Activated CD4-positive, alpha-beta T cell treated with anti-CD3 and anti-CD28 coated beads for 48 hours (primary cell): ENCODE measurements around the gene ODAD2.
A peak's percentile ranks its signal among the peaks of the same experiment; 100 is the strongest.

Source experiments
- DNase-seq: peaks from one replicate; pipeline ENCODE4 v3.0.0-alpha.2; 2020

Gene ODAD2

DNA sequence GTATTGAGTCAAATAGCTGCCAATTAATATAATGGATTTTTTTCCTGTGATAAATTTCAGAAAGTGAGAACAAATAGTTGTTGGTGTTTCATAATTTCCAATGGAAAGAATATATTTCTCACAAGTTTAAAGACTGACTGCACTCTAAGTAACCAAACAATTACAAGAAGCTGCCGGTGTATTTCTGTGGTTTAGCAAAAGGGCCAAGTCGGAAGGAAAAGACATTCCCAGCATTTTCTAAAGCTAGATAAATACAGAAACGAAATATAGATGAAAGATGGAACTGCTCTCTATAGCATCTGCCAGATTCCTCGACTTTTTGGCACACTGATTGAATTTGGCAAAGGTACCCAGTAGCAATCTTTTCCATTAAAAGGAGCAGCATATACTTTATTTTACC is 160.5 kb downstream of the ODAD2 start:
- no peak for DNase-seq

DNA sequence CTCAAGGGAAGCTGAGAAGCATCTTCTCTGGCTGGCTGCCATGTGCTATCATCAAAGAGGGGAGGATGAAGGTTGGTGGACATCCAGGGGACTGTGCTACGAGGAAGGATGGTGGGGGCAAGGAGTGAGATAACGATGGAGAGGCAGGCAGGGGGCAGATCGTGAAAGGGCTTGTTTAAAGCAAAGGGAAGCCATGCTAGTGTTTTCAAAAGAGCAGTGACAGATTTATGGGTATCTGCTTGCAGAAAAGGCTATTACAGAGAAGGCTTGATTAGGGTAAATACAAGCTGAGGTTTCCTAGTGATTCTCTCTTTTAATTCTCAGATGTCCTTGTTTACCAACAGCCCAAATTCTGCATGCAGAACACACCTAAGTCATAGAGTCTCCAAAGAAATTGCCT is 164.4 kb downstream of the ODAD2 start:
- no peak for DNase-seq

DNA sequence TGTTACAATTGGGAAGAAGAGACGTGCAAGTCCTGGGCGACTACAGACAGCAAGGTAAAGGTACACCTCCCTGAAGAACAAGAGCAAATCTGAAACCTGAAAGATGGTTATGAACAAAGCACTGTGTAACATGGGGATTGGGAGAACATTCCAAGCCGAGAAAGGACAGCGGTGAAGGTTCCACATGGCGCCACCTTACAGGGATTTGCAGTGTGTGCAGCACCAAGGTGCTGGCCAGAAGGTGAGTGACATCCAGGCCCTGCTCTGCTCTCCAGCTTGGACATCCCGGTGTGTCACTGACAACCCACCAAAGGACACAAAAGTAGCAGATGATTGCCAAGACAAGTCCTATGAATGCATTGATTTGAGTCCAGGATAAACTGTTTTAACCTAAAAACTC is 165.1 kb downstream of the ODAD2 start:
- DNase-seq: no peak

DNA sequence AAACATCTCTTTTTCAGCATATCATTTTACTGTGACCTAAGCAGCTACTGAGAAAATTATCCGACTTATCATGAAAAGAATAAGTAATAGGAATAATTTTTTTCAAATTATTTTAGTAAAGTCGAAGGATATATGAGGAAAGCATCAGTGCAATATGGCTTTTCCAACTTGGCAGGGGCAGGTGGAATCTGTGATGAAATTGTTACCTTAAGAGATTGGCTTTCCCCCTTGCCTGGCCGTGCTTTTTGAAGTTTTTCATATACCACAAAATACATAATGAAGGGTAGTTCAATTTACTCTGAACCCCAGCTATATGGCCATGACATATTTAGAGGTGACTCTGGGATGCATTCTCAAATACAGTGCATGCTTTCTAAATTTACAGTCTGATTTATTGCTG is 166.1 kb downstream of the ODAD2 start:
- no peak for DNase-seq

DNA sequence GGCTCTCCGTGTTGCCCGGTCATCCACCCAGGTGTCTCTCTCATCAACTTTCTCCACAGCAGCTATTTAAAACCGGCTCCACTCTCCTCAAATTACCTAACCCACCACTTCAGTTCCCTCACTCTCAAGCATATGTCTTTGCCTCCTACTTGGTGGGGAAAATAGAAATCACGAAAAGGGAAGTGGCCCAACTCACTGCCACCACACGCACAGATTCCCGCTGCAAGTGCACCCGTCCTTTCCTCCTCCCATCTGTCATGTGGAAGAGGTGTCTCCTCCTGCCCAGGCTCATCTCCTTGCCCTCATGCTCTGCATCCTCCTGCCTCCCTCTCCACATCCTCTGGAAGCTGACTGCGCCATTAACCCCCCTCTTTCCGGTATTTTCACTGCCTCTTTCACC is 172.5 kb downstream of the ODAD2 start:
- no peak for DNase-seq

DNA sequence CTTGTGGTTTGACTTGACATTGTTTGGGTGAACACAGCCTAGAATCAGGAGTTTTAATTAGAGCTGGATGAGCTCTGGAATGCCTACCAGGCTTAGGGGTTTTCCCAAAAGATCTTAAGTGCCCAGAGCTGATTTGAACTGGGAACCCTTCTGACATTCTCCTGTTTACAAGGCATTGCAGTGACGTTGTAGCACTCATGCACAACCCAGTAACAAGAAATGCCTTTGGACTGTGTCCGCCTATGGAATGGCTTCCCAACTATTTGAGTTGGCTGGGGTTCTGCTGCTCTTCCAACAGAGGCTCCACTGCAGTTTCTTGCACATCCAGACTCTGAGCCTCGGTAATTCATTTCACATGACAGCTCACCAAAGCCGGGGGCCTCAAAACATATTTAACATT is 176.6 kb downstream of the ODAD2 start:
- no peak for DNase-seq

DNA sequence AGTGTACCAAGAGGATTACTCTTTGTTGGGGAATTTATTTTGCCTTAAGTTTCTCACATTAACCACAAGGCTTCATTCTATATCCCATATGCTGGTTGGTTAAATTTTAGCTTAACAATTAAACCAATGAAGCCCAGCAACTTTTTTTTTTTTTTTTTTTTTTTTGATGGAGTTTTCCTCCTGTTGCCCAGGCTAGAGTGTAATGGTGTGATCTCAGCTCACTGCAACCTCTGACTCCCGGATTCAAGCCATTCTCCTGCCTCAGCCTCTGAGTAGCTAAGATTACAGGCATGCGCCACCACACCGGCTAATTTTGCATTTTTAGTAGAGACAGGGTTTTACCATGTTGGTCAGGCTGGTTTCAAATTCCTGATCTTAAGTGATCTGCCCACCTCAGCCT is 178.2 kb downstream of the ODAD2 start:
- DNase-seq: no peak

DNA sequence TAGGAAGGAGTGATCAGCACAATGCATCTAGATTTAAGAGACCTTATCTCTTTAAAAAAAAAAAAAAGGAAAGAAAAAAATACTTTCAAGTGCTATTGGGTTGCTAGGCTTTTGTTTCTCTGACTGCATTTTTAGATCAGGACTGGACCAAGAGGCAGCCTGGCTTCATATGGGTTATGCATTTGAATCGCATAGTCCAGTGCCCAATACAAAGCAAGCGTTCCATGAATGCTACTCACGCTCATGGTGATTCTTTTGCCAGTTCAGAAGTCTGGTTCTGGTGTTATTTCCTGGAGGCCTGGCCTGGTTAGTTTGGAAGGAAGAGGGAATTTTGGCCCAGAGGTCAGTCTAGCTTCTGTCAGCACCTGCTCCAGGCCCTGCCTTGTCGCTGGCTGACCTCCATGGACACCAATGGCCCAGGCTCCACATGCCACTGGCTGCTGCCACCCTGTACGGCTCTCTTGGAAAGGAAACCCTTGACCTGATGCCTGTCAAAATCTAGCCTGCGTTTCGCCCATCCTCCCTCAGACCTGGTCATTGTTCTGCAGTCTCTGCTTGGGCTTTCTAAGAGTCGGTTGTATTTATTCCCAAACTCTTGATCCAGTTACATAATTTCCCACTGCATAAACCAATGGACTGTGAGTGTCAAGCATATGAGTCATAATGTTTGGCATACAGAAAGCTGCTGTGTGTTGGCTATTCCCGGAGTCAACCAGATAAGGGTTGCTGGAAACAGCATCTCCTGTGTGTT is 178.9 kb downstream of the ODAD2 start:
- no peak for DNase-seq

DNA sequence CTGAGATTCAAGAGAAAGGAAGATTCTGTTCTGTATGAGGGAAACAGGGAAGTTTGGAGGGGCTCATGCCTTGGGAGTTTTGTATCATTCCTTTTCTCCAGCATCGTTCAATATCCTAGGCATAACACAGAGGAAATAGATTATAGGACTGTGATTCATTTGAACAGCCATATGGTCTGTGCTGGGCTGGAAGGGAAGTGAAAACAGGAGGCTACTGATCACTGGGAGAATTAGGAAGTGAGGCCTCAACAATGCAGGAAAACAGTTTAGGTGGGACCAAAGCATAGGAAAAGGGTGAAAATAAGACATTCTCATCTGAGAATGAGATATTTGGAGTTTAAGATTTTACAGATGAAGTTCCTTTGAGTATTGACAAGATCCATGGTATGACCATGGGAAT is 182.6 kb downstream of the ODAD2 start:
- no peak for DNase-seq

DNA sequence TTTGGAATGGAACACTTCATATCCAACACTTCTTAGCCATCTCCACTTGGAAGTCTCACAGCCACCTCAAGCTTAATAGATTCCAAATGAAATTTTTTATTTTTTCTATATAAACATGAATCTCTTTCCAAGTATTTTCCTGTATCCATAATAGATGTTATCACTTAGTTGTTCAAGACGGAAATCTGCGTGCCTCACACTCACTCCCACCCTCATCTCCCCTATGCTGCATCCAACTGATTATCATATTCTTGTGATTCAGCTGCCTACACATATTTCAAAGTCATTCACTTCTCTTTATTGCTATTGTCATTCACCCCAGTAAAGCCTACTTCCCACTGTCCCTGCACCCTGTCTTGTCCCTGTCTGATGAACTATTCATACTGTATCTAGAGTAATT is 183.0 kb downstream of the ODAD2 start:
- DNase-seq: no peak

DNA sequence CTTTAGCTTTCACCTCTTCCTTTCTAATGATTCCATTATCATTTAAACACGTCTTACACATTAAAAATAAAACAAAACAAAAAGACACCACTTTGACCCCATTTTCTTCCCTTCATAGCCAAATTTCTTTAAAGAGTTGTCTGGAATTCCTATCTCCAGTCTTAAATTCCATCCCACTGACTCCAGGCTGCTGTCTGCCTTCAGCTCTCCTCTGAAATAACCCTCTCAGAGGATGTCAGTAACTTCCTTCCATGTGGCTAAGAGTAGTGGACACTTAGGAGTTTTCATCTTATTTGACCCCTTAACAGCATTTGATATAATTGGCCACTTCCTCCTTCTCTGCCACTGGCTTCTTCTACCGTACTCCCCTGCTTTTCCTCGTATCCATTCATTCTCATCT is 183.6 kb downstream of the ODAD2 start:
- DNase-seq: no peak

DNA sequence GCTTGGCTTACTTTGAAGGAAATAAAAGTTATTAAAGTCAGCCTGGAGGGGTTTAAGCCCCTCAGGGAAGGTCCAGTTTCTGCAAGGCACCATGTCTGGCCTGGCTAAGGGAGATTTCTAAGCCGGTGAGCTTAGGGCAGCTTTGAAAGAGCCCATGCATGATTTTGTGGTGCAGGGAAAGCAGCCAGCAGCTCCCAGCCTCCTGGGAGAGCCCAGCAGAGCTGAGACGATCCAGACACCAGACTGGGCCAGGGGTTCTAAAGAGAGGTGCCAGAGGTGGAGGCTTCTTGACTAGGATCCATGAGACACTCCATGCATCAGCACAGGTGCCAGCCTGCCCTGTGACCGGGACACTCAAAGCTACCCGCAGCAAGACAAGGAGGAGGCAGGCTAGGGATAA is 193.7 kb downstream of the ODAD2 start:
- DNase-seq: no peak

DNA sequence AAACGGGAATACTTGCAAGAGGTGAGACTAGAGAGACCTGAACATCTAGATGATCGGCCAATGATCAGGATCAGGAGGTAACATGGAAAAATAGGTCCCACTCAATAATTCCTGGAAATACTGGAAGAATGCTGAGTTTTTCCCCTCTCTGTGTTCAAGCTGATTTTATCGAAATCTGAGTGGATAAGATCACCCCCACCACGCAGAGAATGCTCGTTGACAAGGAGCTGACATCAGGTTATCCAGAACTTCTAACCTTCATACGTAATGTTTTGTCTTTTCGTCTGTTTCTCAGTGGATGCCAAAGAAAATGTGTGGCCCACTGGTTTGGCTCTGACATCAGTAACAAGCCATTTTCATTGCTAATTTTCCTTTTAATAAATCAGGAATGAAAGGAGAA is 194.7 kb downstream of the ODAD2 start:
- DNase-seq: no peak

DNA sequence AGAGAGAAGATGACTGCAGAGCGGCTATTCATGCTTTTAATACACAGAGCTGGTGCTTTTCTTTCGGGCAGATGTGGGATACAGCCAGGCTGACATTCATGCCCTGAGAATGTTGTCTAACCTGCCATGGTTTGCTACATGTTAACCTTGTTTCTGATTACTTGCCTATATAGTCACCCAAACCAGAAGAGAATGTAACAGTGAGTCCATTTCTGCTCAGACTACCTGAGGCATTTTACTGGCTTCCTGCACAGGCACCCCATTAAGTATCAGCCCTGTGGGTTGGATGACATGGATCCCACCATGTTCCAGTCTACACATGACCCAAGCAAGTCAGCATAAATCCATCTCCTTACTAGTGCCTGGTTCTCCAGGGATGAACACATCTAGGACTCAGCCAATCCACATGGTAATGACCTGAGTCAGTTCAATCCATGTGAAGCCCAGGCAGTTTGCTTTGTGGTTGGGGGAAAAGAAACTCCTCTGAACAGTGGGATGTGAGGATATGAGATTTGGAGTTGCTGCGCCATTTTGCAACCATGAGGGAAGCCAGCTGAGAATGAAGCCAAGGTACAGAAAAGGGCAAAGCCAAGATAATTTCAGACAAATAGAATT is 197.6 kb downstream of the ODAD2 start:
- DNase-seq: no peak

DNA sequence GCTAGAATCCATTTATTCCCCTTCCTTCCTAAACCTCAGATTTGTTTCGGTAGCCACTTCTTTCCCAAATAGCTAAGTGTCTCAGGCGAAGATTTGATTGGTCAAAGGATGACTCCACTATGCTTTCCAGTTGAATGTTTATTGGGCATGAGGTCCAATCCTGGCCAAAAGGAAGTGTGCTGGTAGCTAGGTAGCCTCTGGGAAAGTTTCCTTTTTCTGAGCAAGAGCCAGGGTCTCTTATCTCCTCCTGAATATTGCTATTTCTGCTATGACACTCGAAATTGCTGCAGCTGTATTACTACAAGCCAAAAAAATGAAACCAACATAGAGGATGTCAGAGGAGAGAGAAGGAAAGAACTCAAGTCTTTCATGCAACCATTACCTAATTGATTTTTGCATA is 199.8 kb downstream of the ODAD2 start:
- no peak for DNase-seq

DNA sequence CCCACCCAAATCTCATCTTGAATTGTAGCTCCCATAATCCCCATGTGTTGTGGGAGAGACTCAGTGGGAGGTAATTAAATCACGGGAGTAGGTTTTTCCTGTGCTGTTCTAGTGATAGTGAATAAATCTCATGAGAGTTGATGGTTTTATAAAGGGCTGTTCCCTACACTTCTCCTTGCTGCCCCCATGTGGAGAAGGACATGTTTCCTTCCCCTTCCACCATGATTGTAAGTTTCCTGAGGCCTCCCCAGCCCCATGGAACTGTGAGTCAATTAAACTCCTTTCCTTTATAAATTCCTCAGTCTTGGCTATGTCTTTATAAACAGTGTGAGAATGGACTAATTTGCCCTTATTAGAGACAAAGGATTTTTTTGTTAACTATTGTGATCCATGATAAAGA is 204.7 kb downstream of the ODAD2 start:
- no peak for DNase-seq

DNA sequence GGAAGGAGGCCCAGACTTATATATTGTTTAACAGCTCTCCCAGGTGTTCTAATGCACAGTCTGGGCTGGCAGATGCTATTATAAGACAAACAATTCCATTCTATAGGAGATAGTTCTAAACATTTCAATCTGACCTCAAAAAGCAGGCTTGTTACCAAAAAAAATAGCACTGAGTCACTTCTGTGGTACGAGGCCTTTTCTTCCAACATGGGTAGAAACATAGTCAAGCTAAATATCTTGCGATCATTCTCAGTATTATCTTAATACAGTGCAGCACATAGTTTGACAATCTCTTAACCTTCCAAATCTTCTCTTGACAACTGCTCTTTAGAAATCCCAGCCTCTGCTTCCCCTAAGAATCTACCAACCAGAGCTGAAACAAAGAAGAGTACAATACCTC is 206.7 kb downstream of the ODAD2 start:
- DNase-seq: no peak

DNA sequence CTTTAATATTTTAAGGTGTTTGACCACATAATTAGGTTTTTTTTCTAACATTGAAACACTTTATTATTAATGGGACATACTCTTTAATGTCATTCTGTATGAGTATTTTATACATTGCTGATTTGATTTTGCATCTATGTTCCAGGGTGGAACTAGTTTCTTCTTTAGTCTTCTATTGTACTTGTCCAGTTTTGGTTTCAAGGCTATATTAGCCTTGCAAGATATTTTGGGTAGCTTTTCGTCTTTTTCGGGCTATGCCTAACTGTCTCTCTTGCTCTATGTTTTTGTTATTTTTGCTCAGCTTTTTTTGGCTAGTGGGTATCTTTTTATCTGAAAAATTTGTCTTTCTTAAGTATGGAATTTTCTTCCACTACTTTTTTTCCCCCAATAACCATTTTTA is 214.6 kb downstream of the ODAD2 start:
- DNase-seq: no peak

DNA sequence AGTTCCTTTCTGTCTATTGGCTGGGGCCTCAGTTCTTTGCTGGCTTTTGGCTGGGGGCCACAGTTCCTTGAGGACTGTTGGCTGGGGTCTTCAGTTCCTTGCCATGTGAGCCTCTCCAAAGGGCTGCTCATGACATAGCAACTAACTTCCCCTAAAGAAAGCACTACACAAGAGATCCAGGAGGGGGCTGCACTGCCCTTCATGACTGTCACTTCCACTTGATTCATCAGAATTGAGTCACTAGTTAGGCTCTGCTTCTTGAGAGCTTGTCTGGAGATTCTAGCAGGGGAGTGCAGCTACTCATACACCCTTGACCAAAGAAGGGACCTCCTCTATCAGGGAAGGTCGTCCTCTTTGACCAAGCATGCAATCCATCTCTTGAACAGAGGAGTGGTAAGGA is 215.2 kb downstream of the ODAD2 start:
- peak; percentile 47 for DNase-seq

DNA sequence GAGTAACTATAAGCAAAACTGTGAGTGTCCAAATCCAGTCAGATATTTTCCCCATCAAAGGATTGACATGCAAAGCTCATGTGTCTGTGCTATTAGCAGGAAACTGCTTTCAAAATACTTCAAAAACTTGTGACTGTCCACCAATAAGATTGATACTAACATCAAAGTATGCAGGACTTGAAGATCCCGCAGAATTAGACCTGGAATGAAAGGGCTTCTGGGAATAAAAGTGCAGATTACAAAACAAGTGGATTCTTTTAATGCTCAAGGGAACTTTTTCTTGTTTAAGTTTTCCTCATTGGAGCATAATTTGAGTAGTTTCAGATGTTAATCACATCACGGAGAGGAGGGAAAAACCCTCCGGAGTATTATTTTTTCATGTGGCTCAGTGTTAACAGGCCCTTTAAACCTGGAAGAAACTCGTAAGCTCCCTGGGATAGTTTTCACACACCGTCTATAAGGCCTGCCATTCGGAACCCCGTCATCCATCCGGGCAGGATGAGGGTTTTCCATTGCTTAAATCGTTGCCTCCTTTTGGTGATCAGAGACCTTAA is 219.3 kb downstream of the ODAD2 start:
- DNase-seq: no peak

DNA sequence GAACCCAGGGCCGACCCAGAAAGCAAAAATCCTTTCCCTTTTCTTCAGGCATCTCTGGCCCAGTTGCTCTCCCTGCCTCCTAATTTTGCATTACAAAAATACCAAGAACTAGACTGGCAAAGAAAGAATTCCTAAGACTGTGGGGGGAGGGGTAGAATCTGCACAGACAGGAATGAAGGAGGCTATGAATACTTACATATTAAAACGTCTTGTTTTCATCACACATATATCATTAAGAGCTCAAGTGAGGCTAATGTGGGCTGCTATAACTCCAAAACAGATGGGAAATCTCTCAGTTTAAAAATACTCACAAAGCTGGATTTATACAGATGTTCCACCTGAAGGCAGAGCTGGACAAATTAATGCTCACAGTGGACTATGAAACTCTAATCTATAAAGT is 224.0 kb downstream of the ODAD2 start:
- no peak for DNase-seq

DNA sequence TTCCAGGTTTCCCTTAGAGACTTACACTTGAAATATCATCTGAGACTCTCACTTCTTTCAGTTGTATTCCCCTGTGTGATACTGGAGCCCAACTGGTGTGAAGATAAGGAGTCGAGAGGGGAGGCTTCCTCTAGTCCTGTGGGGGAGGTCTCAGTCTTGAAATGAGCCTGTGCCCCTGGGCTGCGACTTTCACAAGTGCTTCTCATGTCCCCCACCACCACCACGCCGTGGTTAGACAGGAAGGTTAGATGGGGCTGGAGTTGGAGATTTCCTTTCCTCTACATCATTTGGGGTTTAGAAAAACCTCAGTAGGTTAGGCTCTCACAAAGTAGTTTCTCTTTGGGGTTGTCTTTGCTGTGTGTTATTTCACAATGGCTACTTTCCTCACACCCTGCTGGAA is 227.6 kb downstream of the ODAD2 start:
- peak; percentile 38 for DNase-seq

DNA sequence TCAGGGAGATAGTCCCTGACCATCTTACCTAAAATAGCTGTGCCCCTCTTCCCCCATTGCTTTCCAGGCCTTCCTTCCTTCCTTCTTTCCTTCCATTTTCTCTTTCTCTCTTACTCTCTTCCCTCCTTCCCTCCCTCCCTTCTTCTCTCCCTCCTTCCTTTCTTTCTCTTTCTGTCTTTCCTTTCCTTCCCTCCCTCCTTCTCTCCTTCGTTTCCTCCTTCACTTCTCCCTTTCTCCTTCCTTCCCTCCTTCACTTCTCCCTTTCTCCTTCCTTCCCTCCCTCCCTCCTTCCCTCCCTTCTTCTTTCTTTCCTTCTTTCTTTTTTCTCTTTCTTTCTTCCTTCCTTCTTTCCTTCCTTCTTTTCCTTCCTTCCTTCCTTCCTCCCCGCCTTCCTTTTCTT is 228.7 kb downstream of the ODAD2 start:
- DNase-seq: no peak
